HepG2 (cell line): ENCODE measurements around the gene IGFALS. TPM values are rescaled to one million over a fixed set of nuclear protein-coding genes. Genes with fewer than 3 reads are reported as not detected.

Experiments
- EP300 ChIP-seq, 3 experiments: sonication (generic) in 1 of 3; formaldehyde crosslinking in 1 of 3; IDR thresholded peaks; 2 replicates each; pipeline versions ENCODE4 v1.5.1 to v1.6.1; 2011 to 2020; ENCODE audit warnings: low read depth in 2 of 3, low read length in 2 of 3, borderline replicate concordance in 1 of 3, improper control_type of control experiment in 1 of 3, mild to moderate bottlenecking in 1 of 3, missing genetic modification reagents in 1 of 3, moderate library complexity in 1 of 3
- FOXJ3 ChIP-seq: sonication (generic); formaldehyde crosslinking; IDR thresholded peaks from 2 replicates; pipeline ENCODE4 v1.4.0; 2020; ENCODE audit warnings: missing genetic modification reagents, mild to moderate bottlenecking, borderline replicate concordance
- FUBP1 ChIP-seq: sonication (generic); formaldehyde crosslinking; IDR thresholded peaks from 2 replicates; pipeline ENCODE4 v1.5.1; 2020; ENCODE audit warnings: missing genetic modification reagents, mild to moderate bottlenecking, borderline replicate concordance
- GFI1 ChIP-seq: sonication (generic); formaldehyde crosslinking; IDR thresholded peaks from 2 replicates; pipeline ENCODE4 v1.5.0; 2020; ENCODE audit warnings: missing genetic modification reagents, mild to moderate bottlenecking, borderline replicate concordance
- HOXA7 ChIP-seq: sonication (generic); formaldehyde crosslinking; IDR thresholded peaks from 2 replicates; pipeline ENCODE4 v1.8.1; 2022; ENCODE audit warnings: mild to moderate bottlenecking, missing genetic modification reagents, moderate library complexity
- JUNB ChIP-seq: sonication (generic); formaldehyde crosslinking; IDR thresholded peaks from 2 replicates; pipeline ENCODE4 v1.8.0; 2022; ENCODE audit warnings: missing genetic modification reagents, mild to moderate bottlenecking, borderline replicate concordance
- KDM6A ChIP-seq: IDR thresholded peaks from 2 replicates; pipeline ENCODE4 v1.6.1; 2016; ENCODE audit warnings: low read depth
- MTF1 ChIP-seq: sonication (generic); formaldehyde crosslinking; IDR thresholded peaks from 2 replicates; pipeline ENCODE4 v1.5.0; 2020; ENCODE audit warnings: missing genetic modification reagents
- NBN ChIP-seq: fragments of 450-650 bp; conservative IDR thresholded peaks from 2 replicates; pipeline ENCODE4 v1.6.1; 2017
- PLRG1 ChIP-seq: fragments of 450-650 bp; conservative IDR thresholded peaks from 2 replicates; pipeline ENCODE4 v1.6.1; 2016
- PRDM15 ChIP-seq: sonication (generic); formaldehyde crosslinking; IDR thresholded peaks from 2 replicates; pipeline ENCODE4 v1.4.0; 2020; ENCODE audit warnings: missing genetic modification reagents
- WIZ ChIP-seq: sonication (generic); formaldehyde crosslinking; IDR thresholded peaks from 2 replicates; pipeline ENCODE4 v1.5.1; 2020; ENCODE audit warnings: mild to moderate bottlenecking, missing genetic modification reagents
- ZBTB1 ChIP-seq: sonication (generic); formaldehyde crosslinking; IDR thresholded peaks from 2 replicates; pipeline ENCODE4 v1.4.0; 2020; ENCODE audit warnings: missing genetic modification reagents, borderline replicate concordance
- ZNF253 ChIP-seq: sonication (generic); formaldehyde crosslinking; IDR thresholded peaks from 2 replicates; pipeline ENCODE4 v1.8.0; 2022; ENCODE audit warnings: mild to moderate bottlenecking, missing genetic modification reagents, borderline replicate concordance
- ZNF414 ChIP-seq: sonication (generic); formaldehyde crosslinking; IDR thresholded peaks from 2 replicates; pipeline ENCODE4 v1.5.0; 2020; ENCODE audit warnings: missing genetic modification reagents
- ZNF484 ChIP-seq: sonication (generic); formaldehyde crosslinking; IDR thresholded peaks from 2 replicates; pipeline ENCODE4 v1.5.1; 2020; ENCODE audit warnings: mild to moderate bottlenecking, low read depth, missing genetic modification reagents, borderline replicate concordance
- ZNF891 ChIP-seq: sonication (generic); formaldehyde crosslinking; IDR thresholded peaks from 2 replicates; pipeline ENCODE4 v1.5.0; 2020; ENCODE audit warnings: mild to moderate bottlenecking, missing genetic modification reagents
- polyA plus RNA-seq, 8 experiments: library from polyadenylated mRNA; depleted of rRNA in 3 of 8; stranded (reverse) in 7 of 8; unstranded in 1 of 8; fragments of >200 nt; fragmentation: Illumina TruSeq in 4 of 8; extraction: Trizol in 4 of 8; gene quantifications; 2 replicates each; pipeline versions ENCODE4 v1.2.1 to v1.2.3, GENCODE V29; 2011 to 2016; ENCODE audit warnings: low read depth in 4 of 8, missing spikeins in 1 of 8, mixed read lengths in 1 of 8; ENCODE audit not compliant: insufficient read depth in 1 of 8
- total RNA-seq, 5 experiments: library from RNA; depleted of rRNA; stranded (reverse); fragments of >200 nt; fragmentation: Illumina TruSeq; extraction: Trizol; gene quantifications; 2 replicates each; pipeline ENCODE4 v1.2.3, GENCODE V29; 2016; ENCODE audit warnings: low read depth in 1 of 5
- TF ChIP-seq, protein P1 (sequence below): sonication (generic); formaldehyde crosslinking; IDR thresholded peaks from 2 replicates; pipeline ENCODE4 v1.4.0; 2020; ENCODE audit warnings: missing genetic modification reagents
- TF ChIP-seq, protein P2 (sequence below): sonication (generic); formaldehyde crosslinking; IDR thresholded peaks from 2 replicates; pipeline ENCODE4 v1.4.0; 2020; ENCODE audit warnings: missing genetic modification reagents, borderline replicate concordance

Gene IGFALS
- total and polyA plus RNA-seq, 2 of the 13 experiments (the other 11 are each of a cell fraction or from before 2014, with no cell fraction given) = 0.34 to 2.4 TPM

GRCh38 chr16:1832838-1833454 lies 39.4 kb upstream of the IGFALS start (continued):
- TF ChIP-seq PLRG1 (no peak), GFI1 (CRISPR knock-in tag) (0 out of 2 replicates have a peak, but pooled peaks have one; percentile 15), WIZ (CRISPR knock-in tag) (no peak), ZNF253 (no peak), FUBP1 (CRISPR knock-in tag) (no peak), ZNF484 (CRISPR knock-in tag) (no peak; the same call in 1 of the 2 replicates), FOXJ3 (CRISPR knock-in tag) (peak; percentile 69; the same call in 1 of the 2 replicates), ZBTB1 (CRISPR knock-in tag) (no peak), JUNB (no peak), PRDM15 (no peak), EP300 (IDR thresholded peaks at IDR 0.05; ENCODE audit: low read depth in 2 of 2, low read length in 2 of 2) (peak in 1 of 2 experiments; percentile 73; a peak in 2 of 4 replicates), EP300 (CRISPR knock-in tag; IDR thresholded peaks at IDR 0.05; ENCODE audit: borderline replicate concordance) (peak; percentile 43; the same call in 1 of the 2 replicates), MTF1 (CRISPR knock-in tag) (no peak), HOXA7 (no peak), NBN (no peak), ZNF891 (CRISPR knock-in tag) (no peak), ZNF414 (no peak), KDM6A (CRISPR knock-in tag) (no peak; the same call in 1 of the 2 replicates)
- TF ChIP-seq, protein P1, sequence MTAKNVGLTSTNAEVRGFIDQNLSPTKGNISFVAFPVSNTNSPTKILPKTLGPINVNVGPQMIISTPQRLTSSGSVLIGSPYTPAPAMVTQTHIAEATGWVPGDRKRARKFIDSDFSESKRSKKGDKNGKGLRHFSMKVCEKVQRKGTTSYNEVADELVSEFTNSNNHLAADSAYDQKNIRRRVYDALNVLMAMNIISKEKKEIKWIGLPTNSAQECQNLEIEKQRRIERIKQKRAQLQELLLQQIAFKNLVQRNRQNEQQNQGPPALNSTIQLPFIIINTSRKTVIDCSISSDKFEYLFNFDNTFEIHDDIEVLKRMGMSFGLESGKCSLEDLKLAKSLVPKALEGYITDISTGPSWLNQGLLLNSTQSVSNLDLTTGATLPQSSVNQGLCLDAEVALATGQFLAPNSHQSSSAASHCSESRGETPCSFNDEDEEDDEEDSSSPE (CRISPR knock-in tag) = 0 out of 2 replicates have a peak, but pooled peaks have one; percentile 18
- TF ChIP-seq, protein P2, sequence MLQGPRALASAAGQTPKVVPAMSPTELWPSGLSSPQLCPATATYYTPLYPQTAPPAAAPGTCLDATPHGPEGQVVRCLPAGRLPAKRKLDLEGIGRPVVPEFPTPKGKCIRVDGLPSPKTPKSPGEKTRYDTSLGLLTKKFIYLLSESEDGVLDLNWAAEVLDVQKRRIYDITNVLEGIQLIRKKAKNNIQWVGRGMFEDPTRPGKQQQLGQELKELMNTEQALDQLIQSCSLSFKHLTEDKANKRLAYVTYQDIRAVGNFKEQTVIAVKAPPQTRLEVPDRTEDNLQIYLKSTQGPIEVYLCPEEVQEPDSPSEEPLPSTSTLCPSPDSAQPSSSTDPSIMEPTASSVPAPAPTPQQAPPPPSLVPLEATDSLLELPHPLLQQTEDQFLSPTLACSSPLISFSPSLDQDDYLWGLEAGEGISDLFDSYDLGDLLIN = peak; percentile 67; the same call in 1 of the 2 replicates
